ENCODE results near the gene HK1. TPM values are rescaled to one million over a fixed set of nuclear protein-coding genes. Genes with fewer than 3 reads are reported as not detected.
A peak's percentile ranks its signal among the peaks of the same experiment; 100 is the strongest.

HK1 gene
- total and polyA plus RNA-seq, 2 of the 13 experiments (the other 11 are each of a cell fraction or from before 2014, with no cell fraction given), result 0.29 to 1.5 TPM

GRCh38 chr10:69408318-69409175 lies 130.3 kb downstream of the HK1 start (continued):
- TF ChIP-seq, protein P1, sequence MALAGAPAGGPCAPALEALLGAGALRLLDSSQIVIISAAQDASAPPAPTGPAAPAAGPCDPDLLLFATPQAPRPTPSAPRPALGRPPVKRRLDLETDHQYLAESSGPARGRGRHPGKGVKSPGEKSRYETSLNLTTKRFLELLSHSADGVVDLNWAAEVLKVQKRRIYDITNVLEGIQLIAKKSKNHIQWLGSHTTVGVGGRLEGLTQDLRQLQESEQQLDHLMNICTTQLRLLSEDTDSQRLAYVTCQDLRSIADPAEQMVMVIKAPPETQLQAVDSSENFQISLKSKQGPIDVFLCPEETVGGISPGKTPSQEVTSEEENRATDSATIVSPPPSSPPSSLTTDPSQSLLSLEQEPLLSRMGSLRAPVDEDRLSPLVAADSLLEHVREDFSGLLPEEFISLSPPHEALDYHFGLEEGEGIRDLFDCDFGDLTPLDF (CRISPR knock-in tag; IDR thresholded peaks at IDR 0.05), result no peak
- TF ChIP-seq HNF4A (CRISPR knock-in tag; IDR thresholded peaks at IDR 0.05) (peak; percentile 14; the same call in 1 of the 2 replicates), GATAD2A (CRISPR knock-in tag; IDR thresholded peaks at IDR 0.05) (peak; percentile 33; the same call in 1 of the 2 replicates), ZBTB33 (CRISPR knock-in tag; IDR thresholded peaks at IDR 0.05) (no peak; the same call in 1 of the 2 replicates), BCL6 (CRISPR knock-in tag; IDR thresholded peaks at IDR 0.05) (peak; percentile 6; the same call in 1 of the 2 replicates), ZNF12 (CRISPR knock-in tag; IDR thresholded peaks at IDR 0.05) (no peak), ZC3H13 (CRISPR knock-in tag; IDR thresholded peaks at IDR 0.05) (0 out of 2 replicates have a peak, but pooled peaks have one; percentile 30), SIX1 (CRISPR knock-in tag; IDR thresholded peaks at IDR 0.05; ENCODE audit: borderline replicate concordance) (no peak), MATR3 (CRISPR knock-in tag; IDR thresholded peaks at IDR 0.05) (no peak), PHF20 (CRISPR knock-in tag; IDR thresholded peaks at IDR 0.05) (0 out of 2 replicates have a peak, but pooled peaks have one; percentile 29), ZMYM4 (CRISPR knock-in tag; IDR thresholded peaks at IDR 0.05) (peak; percentile 39; the same call in 1 of the 2 replicates), MAF1 (CRISPR knock-in tag; IDR thresholded peaks at IDR 0.05; ENCODE audit: borderline replicate concordance) (no peak), TARDBP (CRISPR knock-in tag; IDR thresholded peaks at IDR 0.05) (0 out of 2 replicates have a peak, but pooled peaks have one; percentile 43), CBX5 (CRISPR knock-in tag; IDR thresholded peaks at IDR 0.05; ENCODE audit: borderline replicate concordance) (peak; percentile 14; the same call in 1 of the 2 replicates), ZNF574 (CRISPR knock-in tag; IDR thresholded peaks at IDR 0.05) (peak; percentile 49; the same call in 1 of the 2 replicates)
- TF ChIP-seq, protein P2, sequence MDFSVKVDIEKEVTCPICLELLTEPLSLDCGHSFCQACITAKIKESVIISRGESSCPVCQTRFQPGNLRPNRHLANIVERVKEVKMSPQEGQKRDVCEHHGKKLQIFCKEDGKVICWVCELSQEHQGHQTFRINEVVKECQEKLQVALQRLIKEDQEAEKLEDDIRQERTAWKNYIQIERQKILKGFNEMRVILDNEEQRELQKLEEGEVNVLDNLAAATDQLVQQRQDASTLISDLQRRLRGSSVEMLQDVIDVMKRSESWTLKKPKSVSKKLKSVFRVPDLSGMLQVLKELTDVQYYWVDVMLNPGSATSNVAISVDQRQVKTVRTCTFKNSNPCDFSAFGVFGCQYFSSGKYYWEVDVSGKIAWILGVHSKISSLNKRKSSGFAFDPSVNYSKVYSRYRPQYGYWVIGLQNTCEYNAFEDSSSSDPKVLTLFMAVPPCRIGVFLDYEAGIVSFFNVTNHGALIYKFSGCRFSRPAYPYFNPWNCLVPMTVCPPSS (IDR thresholded peaks at IDR 0.05), result no peak
- TF ChIP-seq, protein P3, sequence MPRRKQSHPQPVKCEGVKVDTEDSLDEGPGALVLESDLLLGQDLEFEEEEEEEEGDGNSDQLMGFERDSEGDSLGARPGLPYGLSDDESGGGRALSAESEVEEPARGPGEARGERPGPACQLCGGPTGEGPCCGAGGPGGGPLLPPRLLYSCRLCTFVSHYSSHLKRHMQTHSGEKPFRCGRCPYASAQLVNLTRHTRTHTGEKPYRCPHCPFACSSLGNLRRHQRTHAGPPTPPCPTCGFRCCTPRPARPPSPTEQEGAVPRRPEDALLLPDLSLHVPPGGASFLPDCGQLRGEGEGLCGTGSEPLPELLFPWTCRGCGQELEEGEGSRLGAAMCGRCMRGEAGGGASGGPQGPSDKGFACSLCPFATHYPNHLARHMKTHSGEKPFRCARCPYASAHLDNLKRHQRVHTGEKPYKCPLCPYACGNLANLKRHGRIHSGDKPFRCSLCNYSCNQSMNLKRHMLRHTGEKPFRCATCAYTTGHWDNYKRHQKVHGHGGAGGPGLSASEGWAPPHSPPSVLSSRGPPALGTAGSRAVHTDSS (CRISPR knock-in tag; conservative IDR thresholded peaks at IDR 0.05), result no peak
- TF ChIP-seq, protein P4, sequence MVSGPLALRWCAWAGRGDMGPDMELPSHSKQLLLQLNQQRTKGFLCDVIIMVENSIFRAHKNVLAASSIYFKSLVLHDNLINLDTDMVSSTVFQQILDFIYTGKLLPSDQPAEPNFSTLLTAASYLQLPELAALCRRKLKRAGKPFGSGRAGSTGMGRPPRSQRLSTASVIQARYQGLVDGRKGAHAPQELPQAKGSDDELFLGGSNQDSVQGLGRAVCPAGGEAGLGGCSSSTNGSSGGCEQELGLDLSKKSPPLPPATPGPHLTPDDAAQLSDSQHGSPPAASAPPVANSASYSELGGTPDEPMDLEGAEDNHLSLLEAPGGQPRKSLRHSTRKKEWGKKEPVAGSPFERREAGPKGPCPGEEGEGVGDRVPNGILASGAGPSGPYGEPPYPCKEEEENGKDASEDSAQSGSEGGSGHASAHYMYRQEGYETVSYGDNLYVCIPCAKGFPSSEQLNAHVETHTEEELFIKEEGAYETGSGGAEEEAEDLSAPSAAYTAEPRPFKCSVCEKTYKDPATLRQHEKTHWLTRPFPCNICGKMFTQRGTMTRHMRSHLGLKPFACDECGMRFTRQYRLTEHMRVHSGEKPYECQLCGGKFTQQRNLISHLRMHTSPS (CRISPR knock-in tag; IDR thresholded peaks at IDR 0.05; ENCODE audit: low read depth), result peak; percentile 51; the same call in 1 of the 2 replicates

All from HepG2 (cell line).